Activated CD8-positive, alpha-beta memory T cell treated with anti-CD3 and anti-CD28 coated beads, Interleukin-2, amount 50 U/mL, for 48 hours (primary cell): Measurements from ENCODE around the gene R3HDM2.
A peak's percentile ranks its signal among the peaks of the same experiment; 100 is the strongest.

Experiments
- DNase-seq: peaks from one replicate; pipeline ENCODE4 v3.0.0-alpha.2; 2020

The R3HDM2 gene

GRCh38 chr12:57261428-57261865 lies 169.4 kb downstream of the R3HDM2 start:
- DNase-seq, result no peak

GRCh38 chr12:57260366-57260765 lies 170.5 kb downstream of the R3HDM2 start:
- DNase-seq, result no peak

- no peak for DNase-seq
Measured at GRCh38 chr12:57258977-57259970, 171.6 kb downstream of the R3HDM2 start.

GRCh38 chr12:57255916-57256315 lies 174.9 kb downstream of the R3HDM2 start:
- DNase-seq, result no peak

- no peak for DNase-seq
Measured at GRCh38 chr12:57254506-57255280, 176.2 kb downstream of the R3HDM2 start.

GRCh38 chr12:57250956-57251355 lies 179.9 kb downstream of the R3HDM2 start, which contains the start of gene STAC3:
STAC3 (minus strand) TSS chr12:57251187; CDS start chr12:57249636, 1,551 bp downstream.
- DNase-seq, result no peak

- DNase-seq, result no peak
Measured at GRCh38 chr12:57250541-57250940, 180.3 kb downstream of the R3HDM2 start.

GRCh38 chr12:57248934-57249742 lies 181.7 kb downstream of the R3HDM2 start:
- no peak for DNase-seq

GRCh38 chr12:57247041-57247440 lies 183.8 kb downstream of the R3HDM2 start:
- no peak for DNase-seq

GRCh38 chr12:57244312-57244696 lies 186.5 kb downstream of the R3HDM2 start:
- DNase-seq, result no peak

- peak; percentile 94 for DNase-seq
Measured at GRCh38 chr12:57243521-57244311, 187.1 kb downstream of the R3HDM2 start.

- peak; percentile 90 for DNase-seq
Measured at GRCh38 chr12:57242691-57243454, 188.0 kb downstream of the R3HDM2 start.

GRCh38 chr12:57242329-57242690 lies 188.5 kb downstream of the R3HDM2 start:
- DNase-seq, result no peak

- peak; percentile 68 for DNase-seq
Measured at GRCh38 chr12:57241402-57242310, 189.2 kb downstream of the R3HDM2 start.

GRCh38 chr12:57240926-57241401 lies 189.9 kb downstream of the R3HDM2 start:
- DNase-seq, result peak; percentile 68

- peak; percentile 81 for DNase-seq
Measured at GRCh38 chr12:57240066-57240921, 190.5 kb downstream of the R3HDM2 start.

GRCh38 chr12:57239587-57240065 lies 191.2 kb downstream of the R3HDM2 start:
- no peak for DNase-seq

- DNase-seq, result peak; percentile 98
Measured at GRCh38 chr12:57238854-57239554, 191.8 kb downstream of the R3HDM2 start.
